ENCODE data around the gene ZSCAN30. TPM values are rescaled to one million over a fixed set of nuclear protein-coding genes. Genes with fewer than 3 reads are reported as not detected.

The ZSCAN30 gene
- total and polyA plus RNA-seq, 12 donors = 3.8 to 31.5 (median 14.2) TPM

GRCh38 chr18:35205199-35205712 is 84.8 kb downstream of the ZSCAN30 start:
- intact Hi-C loops (cut with DNase I) = no loop called here

GRCh38 chr18:35203067-35203466 is 87.0 kb downstream of the ZSCAN30 start:
- Histone ChIP-seq H3K27me3 (no peaks in the 10 kb centered on the region), H3K4me3 (no peak overlapping the region), H3K27ac (no peak overlapping the region), H3K4me1 (peaks cover 0 to 20% (median 6%) of the 10 kb centered on the region in 9 donors), H3K9me3 (peaks cover 0 to 15% (median 3%) of the 10 kb centered on the region in 11 donors), H3K36me3 (no peaks in the 10 kb centered on the region)
- ATAC-seq (peak in 4 of 8 donors; percentile 37 to 55 (median 46)), DNase-seq (no peak)
- no peak for TF ChIP-seq CTCF (IDR thresholded peaks at IDR 0.05)
- intact Hi-C loops (cut with DNase I) = no loop called here
- WGBS, 2 donors = 14 to 19% methylated on average over 3 of the region's 3 CpGs

More at GRCh38 chr18:35205199-35205712, 84.8 kb downstream of the ZSCAN30 start:
- DNase-seq (no peak), ATAC-seq (no peak)
- TF ChIP-seq CTCF (IDR thresholded peaks at IDR 0.05) = no peak
- no peaks in the 10 kb centered on the region for H3K27me3 ChIP-seq
- H3K27ac ChIP-seq = no peak overlapping the region
- H3K9me3 ChIP-seq = peaks cover 0 to 15% (median 3%) of the 10 kb centered on the region in 11 donors
- H3K4me3 ChIP-seq = no peak overlapping the region
- no peaks in the 10 kb centered on the region for H3K36me3 ChIP-seq
- H3K4me1 ChIP-seq = peaks cover 0 to 20% (median 6%) of the 10 kb centered on the region in 9 donors
- WGBS, 2 donors = 88 to 95% methylated on average over 2 of the region's 2 CpGs

GRCh38 chr18:35201256-35201931 is 88.6 kb downstream of the ZSCAN30 start:
- no peak overlapping the region for H3K27ac ChIP-seq
- H3K36me3 ChIP-seq = no peaks in the 10 kb centered on the region
- WGBS, 2 donors = 47 to 62% methylated on average over 5 of the region's 5 CpGs
- intact Hi-C loops (cut with DNase I) = no loop called here
- DNase-seq (no peak), ATAC-seq (no peak)
- H3K27me3 ChIP-seq = no peaks in the 10 kb centered on the region
- TF ChIP-seq CTCF (IDR thresholded peaks at IDR 0.05) = no peak
- no peak overlapping the region for H3K4me3 ChIP-seq
- peaks cover 0 to 15% (median 3%) of the 10 kb centered on the region in 11 donors for H3K9me3 ChIP-seq
- peaks cover 0 to 20% (median 6%) of the 10 kb centered on the region in 9 donors for H3K4me1 ChIP-seq

Other genes with a start within 250 kb of the ZSCAN30 start
- gene MAPRE2, start 248.8 kb downstream of the ZSCAN30 start, total RNA-seq = 100 to 1,000 TPM in 8 of 10 donors, 10 to 100 TPM in 2; 63.9 to 211 (median 137) TPM
- gene MAPRE2, start 248.8 kb downstream of the ZSCAN30 start, polyA plus RNA-seq = 10 to 100 TPM; 31.7 to 71.1 TPM
- 10 to 100 TPM; 12.7 to 18.6 (median 14.6) TPM for gene ZNF397, start 49.2 kb downstream of the ZSCAN30 start, total RNA-seq
- gene ZNF397, start 49.2 kb downstream of the ZSCAN30 start, polyA plus RNA-seq = 10 to 100 TPM in 1 of 2 donors, 1 to 10 TPM in 1; 7.6 to 12.1 TPM
- gene ZNF24, start 54.2 kb upstream of the ZSCAN30 start, total RNA-seq = 10 to 100 TPM; 41.1 to 55.1 (median 47.8) TPM
- gene ZNF24, start 54.2 kb upstream of the ZSCAN30 start, polyA plus RNA-seq = 10 to 100 TPM; 10.3 to 17.8 TPM
- gene ZNF396, start 87.1 kb upstream of the ZSCAN30 start, total RNA-seq = 1 to 10 TPM in 3 of 10 donors, under 1 TPM in 7; 0.42 to 1.4 (median 0.64) TPM
- gene ZNF396, start 87.1 kb upstream of the ZSCAN30 start, polyA plus RNA-seq = under 1 TPM; 0.52 to 0.73 TPM
- 10 to 100 TPM; 19.5 to 28.4 (median 25.5) TPM for gene INO80C, start 207.7 kb upstream of the ZSCAN30 start, total RNA-seq
- 10 to 100 TPM; 17.3 to 24.5 TPM for gene INO80C, start 207.7 kb upstream of the ZSCAN30 start, polyA plus RNA-seq

Measured in heart right ventricle (tissue), 16 donors.